NCI-H82 (cell line): Measurements from ENCODE around the gene ZNF213.
"Not testable (repeated sequence)": the region's sequence is repeated elsewhere in the genome, so short reads cannot be mapped to it uniquely, and the experiment has no call there.

Source experiments
- DNase-seq: peaks from one replicate; lab custom pipeline; 2025; lab: John Stamatoyannopoulos, UW

Gene ZNF213

GRCh38 chr16:3170440-3171180 lies 35.8 kb downstream of the ZNF213 start:
- peak; percentile 43 for DNase-seq

GRCh38 chr16:3171181-3171854 lies 36.5 kb downstream of the ZNF213 start:
- no peak for DNase-seq

- DNase-seq = peak; percentile 79
Measured at GRCh38 chr16:3171855-3172593, 37.2 kb downstream of the ZNF213 start.

- DNase-seq = peak; percentile 85
Measured at GRCh38 chr16:3173892-3174617, 39.2 kb downstream of the ZNF213 start.

GRCh38 chr16:3174618-3175148 lies 39.9 kb downstream of the ZNF213 start:
- DNase-seq = no peak

GRCh38 chr16:3175157-3176093 lies 40.6 kb downstream of the ZNF213 start:
- peak; percentile 89 for DNase-seq

- DNase-seq = peak; percentile 23
Measured at GRCh38 chr16:3179651-3180050, 44.8 kb downstream of the ZNF213 start.

- DNase-seq = peak; percentile 74
Measured at GRCh38 chr16:3180445-3180878, 45.6 kb downstream of the ZNF213 start.

- not testable (repeated sequence) for DNase-seq
Measured at GRCh38 chr16:3182293-3182607, 47.4 kb downstream of the ZNF213 start.

- peak; percentile 80 for DNase-seq
Measured at GRCh38 chr16:3182608-3183444, 48.0 kb downstream of the ZNF213 start.

GRCh38 chr16:3183445-3184139 lies 48.8 kb downstream of the ZNF213 start:
- DNase-seq = peak; percentile 60

- no peak for DNase-seq
Measured at GRCh38 chr16:3186946-3187690, 52.3 kb downstream of the ZNF213 start.

- peak; percentile 71 for DNase-seq
Measured at GRCh38 chr16:3187798-3188674, 53.2 kb downstream of the ZNF213 start, which contains the start of gene OR1F1. TSS of gene OR1F1 (plus strand) at chr16:3188204.

GRCh38 chr16:3188675-3188924 lies 53.8 kb downstream of the ZNF213 start:
- no peak for DNase-seq

GRCh38 chr16:3188925-3189825 lies 54.3 kb downstream of the ZNF213 start:
- peak; percentile 87 for DNase-seq

- DNase-seq = peak; percentile 41
Measured at GRCh38 chr16:3189869-3190268, 55.0 kb downstream of the ZNF213 start.

GRCh38 chr16:3190949-3191353 lies 56.1 kb downstream of the ZNF213 start:
- peak; percentile 54 for DNase-seq
